Gastroesophageal sphincter (tissue), 4 donors: ENCODE measurements around the gene TEX2. TPM values are rescaled to one million over a fixed set of nuclear protein-coding genes. Genes with fewer than 3 reads are reported as not detected.

Experiments used
- ATAC-seq: fragments of 150-250 bp; one replicate; pipeline ENCODE4 v1.9.1; 2016; ENCODE audit warnings: mild to moderate bottlenecking, moderate library complexity
- H3K27ac ChIP-seq, 4 donors: fragments of 200-600 bp; sonication (generic) in 3 of 4; 1 replicate in 3 of 4; 2 replicates in 1 of 4; pipeline ENCODE4 v1.5.1; 2016 to 2019
- H3K27me3 ChIP-seq: fragments of 200-600 bp; sonication (generic); one replicate; pipeline ENCODE4 v1.5.1; 2019
- H3K36me3 ChIP-seq, 2 donors: fragments of 200-600 bp; sonication (generic); one replicate each; pipeline ENCODE4 v1.5.1; 2019; ENCODE audit warnings: control low read depth in 1 of 2
- H3K4me1 ChIP-seq, 3 donors: fragments of 200-600 bp; sonication (generic); 1 replicate in 2 of 3; 2 replicates in 1 of 3; pipeline ENCODE4 v1.5.1; 2016 to 2019; ENCODE audit warnings: control low read depth in 2 of 3
- H3K4me3 ChIP-seq, 2 donors: fragments of 200-600 bp; sonication (generic); one replicate each; pipeline ENCODE4 v1.5.1; 2019; ENCODE audit warnings: mild to moderate bottlenecking in 1 of 2, moderate library complexity in 1 of 2
- H3K9me3 ChIP-seq, 3 donors: fragments of 200-600 bp; sonication (generic); one replicate each; pipeline ENCODE4 v1.5.1; 2017 to 2019; ENCODE audit warnings: control low read depth in 2 of 3
- CTCF ChIP-seq, 4 experiments: fragments of 200-600 bp in 2 of 4; fragments of 450-650 bp in 2 of 4; sonication (generic) in 1 of 4; IDR thresholded peaks; one replicate each; pipeline ENCODE4 v1.5.1; 2017 to 2019; ENCODE audit warnings: antibody characterized with exemption in 4 of 4, mild to moderate bottlenecking in 2 of 4, moderate library complexity in 2 of 4
- EP300 ChIP-seq: sonication (generic); formaldehyde crosslinking; IDR thresholded peaks from one replicate; pipeline ENCODE4 v1.6.1; 2017; ENCODE audit warnings: antibody characterized with exemption, mild to moderate bottlenecking
- POLR2A ChIP-seq, 2 donors: fragments of 450-650 bp; IDR thresholded peaks; one replicate each; pipeline ENCODE4 v1.6.1; 2017; ENCODE audit warnings: antibody characterized with exemption in 2 of 2, mild to moderate bottlenecking in 2 of 2, moderate library complexity in 1 of 2
- POLR2AphosphoS5 ChIP-seq: sonication (generic); formaldehyde crosslinking; IDR thresholded peaks from one replicate; pipeline ENCODE4 v1.6.1; 2017; ENCODE audit warnings: antibody characterized with exemption
- WGBS, 2 donors: methylation state at CpG; one replicate each; pipeline ENCODE4 v1.1.5; 2018; ENCODE audit warnings: low coverage in 1 of 2; 5-methylcytosine and 5-hydroxymethylcytosine counted together
- total RNA-seq, 4 donors: library from RNA; depleted of rRNA; stranded (reverse); fragments of >200 nt; gene quantifications; one replicate each; pipeline ENCODE4 v1.1.0, GENCODE V29; 2016

Gene TEX2
- total RNA-seq, 4 donors from 2014 or later: 37.8 to 60.9 (median 47.0) TPM

GRCh38 chr17:64300699-64300965, 37.6 kb upstream of the TEX2 start:
- peak; percentile 9 for ATAC-seq
- TF ChIP-seq POLR2A (IDR thresholded peaks at IDR 0.05): no peak
- TF ChIP-seq EP300: no peak
- no peak for TF ChIP-seq POLR2AphosphoS5
- no peak for TF ChIP-seq CTCF (IDR thresholded peaks at IDR 0.05)
- no peaks in the 10 kb centered on the region for H3K27me3 ChIP-seq
- H3K4me1 ChIP-seq: peaks cover 0 to 19% (median 0%) of the 10 kb centered on the region in 3 donors
- no peaks in the 10 kb centered on the region for H3K36me3 ChIP-seq
- H3K4me3 ChIP-seq: no peak overlapping the region
- H3K9me3 ChIP-seq: no peaks in the 10 kb centered on the region
- peak overlapping the region in 3 of 4 donors; percentile 29 to 76 (median 55) for H3K27ac ChIP-seq
- WGBS, 2 donors: 50% methylated on average over 4 of the region's 8 CpGs; no CpG with 5 or more reads in 1 of the 2 donors

GRCh38 chr17:64297467-64298088, 34.5 kb upstream of the TEX2 start:
- H3K36me3 ChIP-seq: no peaks in the 10 kb centered on the region
- ATAC-seq: no peak
- no peaks in the 10 kb centered on the region for H3K9me3 ChIP-seq
- H3K4me3 ChIP-seq: no peak overlapping the region
- H3K4me1 ChIP-seq: peaks cover 0 to 19% (median 0%) of the 10 kb centered on the region in 3 donors
- H3K27ac ChIP-seq: no peak overlapping the region
- no peak for TF ChIP-seq CTCF (IDR thresholded peaks at IDR 0.05)
- TF ChIP-seq EP300: no peak
- no peak for TF ChIP-seq POLR2A (IDR thresholded peaks at IDR 0.05)
- no peak for TF ChIP-seq POLR2AphosphoS5
- 98 to 100% methylated on average over 3 to 8 of the region's 8 CpGs for WGBS, 2 donors
- no peaks in the 10 kb centered on the region for H3K27me3 ChIP-seq

- TF ChIP-seq POLR2A (IDR thresholded peaks at IDR 0.05) (no peak), POLR2AphosphoS5 (no peak), EP300 (no peak), CTCF (IDR thresholded peaks at IDR 0.05) (no peak)
- H3K27me3 ChIP-seq: no peaks in the 10 kb centered on the region
- no peak for ATAC-seq
- H3K36me3 ChIP-seq: no peaks in the 10 kb centered on the region
- H3K27ac ChIP-seq: no peak overlapping the region
- peaks cover 0 to 6% (median 0%) of the 10 kb centered on the region in 3 donors for H3K9me3 ChIP-seq
- 31 to 72% methylated on average over 4 of the region's 5 CpGs for WGBS, 2 donors
- peaks cover 0 to 19% (median 0%) of the 10 kb centered on the region in 3 donors for H3K4me1 ChIP-seq
- no peak overlapping the region for H3K4me3 ChIP-seq
Measured at GRCh38 chr17:64296246-64296645, 33.2 kb upstream of the TEX2 start.

GRCh38 chr17:64295146-64295545, 32.1 kb upstream of the TEX2 start:
- Histone ChIP-seq H3K9me3 (peaks cover 0 to 12% (median 0%) of the 10 kb centered on the region in 3 donors), H3K36me3 (no peaks in the 10 kb centered on the region), H3K27ac (no peak overlapping the region), H3K4me3 (no peak overlapping the region), H3K27me3 (no peaks in the 10 kb centered on the region), H3K4me1 (peaks cover 0 to 9% (median 0%) of the 10 kb centered on the region in 3 donors)
- ATAC-seq: no peak
- WGBS, 2 donors: 93% methylated on average over 2 of the region's 3 CpGs; no CpG with 5 or more reads in 1 of the 2 donors
- TF ChIP-seq EP300 (no peak), POLR2A (IDR thresholded peaks at IDR 0.05) (no peak), CTCF (IDR thresholded peaks at IDR 0.05) (no peak)

DNA sequence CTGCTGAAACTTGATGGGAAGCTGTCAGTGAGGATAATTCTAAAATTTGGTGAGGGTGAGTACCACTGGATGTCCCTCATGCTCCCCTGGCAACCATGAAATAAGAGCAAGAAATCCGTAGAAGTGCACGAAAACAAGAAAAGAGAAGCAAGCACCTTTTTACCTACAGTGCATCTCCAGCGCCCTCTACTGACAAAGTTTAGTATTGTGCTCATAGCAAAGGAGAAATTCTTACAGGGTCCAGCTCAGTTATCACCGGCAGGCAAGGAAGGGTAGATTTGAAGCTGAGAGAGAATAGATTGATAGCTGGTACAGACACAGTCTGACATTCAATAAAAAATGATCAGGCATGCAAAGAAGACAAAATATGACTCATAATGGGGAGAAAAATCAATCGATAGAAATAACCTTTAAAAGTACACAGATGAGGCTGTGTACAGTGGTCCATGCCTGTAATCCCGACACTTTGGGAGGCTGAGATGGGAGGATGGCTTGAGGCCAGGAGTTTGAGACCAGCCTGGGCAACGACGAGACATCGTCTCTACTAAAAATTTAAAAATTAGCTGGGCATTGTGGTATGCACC, 28.3 kb upstream of the TEX2 start:
- H3K27me3 ChIP-seq: no peaks in the 10 kb centered on the region
- H3K27ac ChIP-seq: no peak overlapping the region
- 80 to 82% methylated on average over 3 to 9 of the region's 9 CpGs for WGBS, 2 donors
- ATAC-seq: no peak
- peaks cover 0 to 12% (median 0%) of the 10 kb centered on the region in 3 donors for H3K9me3 ChIP-seq
- no peak for TF ChIP-seq CTCF (IDR thresholded peaks at IDR 0.05)
- no peak for TF ChIP-seq POLR2AphosphoS5
- TF ChIP-seq POLR2A (IDR thresholded peaks at IDR 0.05): no peak
- no peak for TF ChIP-seq EP300
- H3K36me3 ChIP-seq: no peaks in the 10 kb centered on the region
- H3K4me3 ChIP-seq: no peak overlapping the region
- H3K4me1 ChIP-seq: no peaks in the 10 kb centered on the region
